Ishikawa (cell line): ENCODE data around the gene KEL.

Experiments
- CEBPB ChIP-seq: IDR thresholded peaks from 2 replicates; pipeline ENCODE4 v1.6.1; 2012
- CREB1 ChIP-seq: IDR thresholded peaks from 2 replicates; pipeline ENCODE4 v1.6.1; 2012; ENCODE audit warnings: low read depth
- EGR1 ChIP-seq: IDR thresholded peaks from 2 replicates; pipeline ENCODE4 v1.6.1; 2012
- EP300 ChIP-seq: IDR thresholded peaks from 2 replicates; pipeline ENCODE4 v1.6.1; 2012; ENCODE audit warnings: borderline replicate concordance
- FOXM1 ChIP-seq: IDR thresholded peaks from 2 replicates; pipeline ENCODE4 v1.6.1; 2012; ENCODE audit warnings: low read depth, borderline replicate concordance
- NFIC ChIP-seq: IDR thresholded peaks from 2 replicates; pipeline ENCODE4 v1.6.1; 2012
- RAD21 ChIP-seq: IDR thresholded peaks from 2 replicates; pipeline ENCODE4 v1.6.1; 2012; ENCODE audit warnings: low read depth
- TAF1 ChIP-seq: IDR thresholded peaks from 2 replicates; pipeline ENCODE4 v1.6.1; 2012; ENCODE audit warnings: low read depth, mild to moderate bottlenecking
- TCF12 ChIP-seq: IDR thresholded peaks from 2 replicates; pipeline ENCODE4 v1.6.1; 2012; ENCODE audit warnings: low read depth
- TEAD4 ChIP-seq: IDR thresholded peaks from 2 replicates; pipeline ENCODE4 v1.6.1; 2012
- USF1 ChIP-seq: IDR thresholded peaks from 2 replicates; pipeline ENCODE4 v1.6.1; 2012
- YY1 ChIP-seq: IDR thresholded peaks from 2 replicates; pipeline ENCODE4 v1.6.1; 2012; ENCODE audit warnings: low read depth
- ZBTB7A ChIP-seq: IDR thresholded peaks from 2 replicates; pipeline ENCODE4 v1.6.1; 2012; ENCODE audit warnings: low read depth
- TF ChIP-seq, protein P1 (sequence below): IDR thresholded peaks from 2 replicates; pipeline ENCODE4 v1.6.1; 2012
- TF ChIP-seq, protein P2 (sequence below): IDR thresholded peaks from 2 replicates; pipeline ENCODE4 v1.6.1; 2012; ENCODE audit warnings: low read depth, mild to moderate bottlenecking

The KEL gene

DNA sequence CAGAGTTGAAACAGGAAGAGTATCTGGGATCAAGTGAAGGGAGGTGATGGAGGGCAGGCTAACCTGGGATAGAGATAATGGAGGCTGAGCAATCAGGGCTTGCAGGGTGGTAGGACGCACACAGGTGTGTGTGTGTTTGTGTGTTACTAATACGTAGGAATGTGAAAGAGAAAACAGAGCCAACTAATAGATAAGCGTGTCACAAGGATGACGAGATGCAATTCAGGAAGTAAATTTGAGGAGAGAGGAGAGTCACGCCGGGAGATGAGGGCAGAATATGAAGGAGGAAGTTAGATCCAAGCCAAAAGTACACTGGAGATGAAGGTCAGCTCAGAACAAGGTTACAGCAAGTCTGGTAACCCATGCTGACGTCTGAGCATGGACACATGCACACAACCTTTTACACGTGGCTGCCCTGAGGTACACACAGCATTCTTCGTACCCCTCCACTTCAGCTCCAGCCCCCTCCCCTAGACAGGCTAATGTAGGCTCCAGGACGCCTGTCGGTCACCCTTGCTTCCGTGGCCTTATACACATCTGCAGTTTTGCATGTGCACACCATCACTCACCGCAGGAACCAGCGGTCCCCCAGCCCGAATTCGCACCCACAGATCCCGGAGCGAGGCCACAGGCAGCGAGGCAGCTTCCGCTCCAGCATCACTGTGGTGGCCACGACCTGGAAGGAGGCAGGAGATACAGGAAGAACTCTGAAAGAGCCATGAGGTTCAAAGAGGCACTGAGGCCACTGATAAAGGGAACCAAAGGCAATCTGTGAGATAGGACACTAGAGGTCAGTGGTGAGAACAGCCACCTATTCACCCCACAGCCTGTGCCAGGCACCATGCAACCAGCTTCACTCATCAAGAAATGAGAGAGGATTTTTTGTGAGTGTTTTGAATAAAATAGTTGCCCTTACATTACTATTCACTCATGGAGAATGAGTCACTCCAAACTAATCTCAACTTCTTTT is 53.0 kb downstream of the KEL start:
- TF ChIP-seq RAD21: peak; percentile 31; the same call in 1 of the 2 replicates
- TF ChIP-seq EGR1: no peak

GRCh38 chr7:142908290-142908689 is 53.9 kb downstream of the KEL start:
- TF ChIP-seq, protein P1, sequence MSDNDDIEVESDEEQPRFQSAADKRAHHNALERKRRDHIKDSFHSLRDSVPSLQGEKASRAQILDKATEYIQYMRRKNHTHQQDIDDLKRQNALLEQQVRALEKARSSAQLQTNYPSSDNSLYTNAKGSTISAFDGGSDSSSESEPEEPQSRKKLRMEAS: no peak
- TF ChIP-seq, protein P2, sequence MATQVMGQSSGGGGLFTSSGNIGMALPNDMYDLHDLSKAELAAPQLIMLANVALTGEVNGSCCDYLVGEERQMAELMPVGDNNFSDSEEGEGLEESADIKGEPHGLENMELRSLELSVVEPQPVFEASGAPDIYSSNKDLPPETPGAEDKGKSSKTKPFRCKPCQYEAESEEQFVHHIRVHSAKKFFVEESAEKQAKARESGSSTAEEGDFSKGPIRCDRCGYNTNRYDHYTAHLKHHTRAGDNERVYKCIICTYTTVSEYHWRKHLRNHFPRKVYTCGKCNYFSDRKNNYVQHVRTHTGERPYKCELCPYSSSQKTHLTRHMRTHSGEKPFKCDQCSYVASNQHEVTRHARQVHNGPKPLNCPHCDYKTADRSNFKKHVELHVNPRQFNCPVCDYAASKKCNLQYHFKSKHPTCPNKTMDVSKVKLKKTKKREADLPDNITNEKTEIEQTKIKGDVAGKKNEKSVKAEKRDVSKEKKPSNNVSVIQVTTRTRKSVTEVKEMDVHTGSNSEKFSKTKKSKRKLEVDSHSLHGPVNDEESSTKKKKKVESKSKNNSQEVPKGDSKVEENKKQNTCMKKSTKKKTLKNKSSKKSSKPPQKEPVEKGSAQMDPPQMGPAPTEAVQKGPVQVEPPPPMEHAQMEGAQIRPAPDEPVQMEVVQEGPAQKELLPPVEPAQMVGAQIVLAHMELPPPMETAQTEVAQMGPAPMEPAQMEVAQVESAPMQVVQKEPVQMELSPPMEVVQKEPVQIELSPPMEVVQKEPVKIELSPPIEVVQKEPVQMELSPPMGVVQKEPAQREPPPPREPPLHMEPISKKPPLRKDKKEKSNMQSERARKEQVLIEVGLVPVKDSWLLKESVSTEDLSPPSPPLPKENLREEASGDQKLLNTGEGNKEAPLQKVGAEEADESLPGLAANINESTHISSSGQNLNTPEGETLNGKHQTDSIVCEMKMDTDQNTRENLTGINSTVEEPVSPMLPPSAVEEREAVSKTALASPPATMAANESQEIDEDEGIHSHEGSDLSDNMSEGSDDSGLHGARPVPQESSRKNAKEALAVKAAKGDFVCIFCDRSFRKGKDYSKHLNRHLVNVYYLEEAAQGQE: no peak
- no peak for TF ChIP-seq FOXM1
- no peak for TF ChIP-seq RAD21

GRCh38 chr7:142906643-142907042 is 55.5 kb downstream of the KEL start:
- no peak for TF ChIP-seq EP300
- TF ChIP-seq USF1: no peak
- no peak for TF ChIP-seq YY1
- TF ChIP-seq, protein P1: no peak
- TF ChIP-seq RAD21: no peak
- no peak for TF ChIP-seq FOXM1
- no peak for TF ChIP-seq TCF12
- TF ChIP-seq ZBTB7A: no peak
- TF ChIP-seq TEAD4: no peak
- TF ChIP-seq, protein P2: no peak
- TF ChIP-seq CEBPB: no peak
- TF ChIP-seq TAF1: no peak
- no peak for TF ChIP-seq CREB1
- TF ChIP-seq NFIC: no peak
- TF ChIP-seq EGR1: no peak

DNA sequence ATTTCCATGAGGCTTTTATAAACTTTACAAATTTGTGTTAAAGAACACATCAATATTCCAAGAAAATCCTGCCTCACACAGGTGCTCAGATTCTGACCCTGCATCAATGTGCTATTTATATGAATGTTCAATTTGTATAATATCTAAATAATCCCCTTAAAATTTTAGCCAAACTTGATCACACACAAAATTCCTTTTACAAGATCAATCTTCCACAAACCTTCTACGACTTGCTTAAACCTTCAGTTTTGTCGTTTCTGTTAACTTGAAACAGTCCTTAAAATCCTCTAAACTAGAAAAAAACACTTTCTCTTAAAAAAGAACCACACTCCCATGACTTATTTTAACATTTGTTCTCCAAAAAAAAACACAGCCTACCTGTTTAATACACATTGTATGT is 56.4 kb downstream of the KEL start:
- TF ChIP-seq USF1 (no peak), TCF12 (no peak), ZBTB7A (no peak), CREB1 (no peak), CEBPB (no peak), TAF1 (no peak), YY1 (no peak), TEAD4 (no peak), NFIC (no peak)

DNA sequence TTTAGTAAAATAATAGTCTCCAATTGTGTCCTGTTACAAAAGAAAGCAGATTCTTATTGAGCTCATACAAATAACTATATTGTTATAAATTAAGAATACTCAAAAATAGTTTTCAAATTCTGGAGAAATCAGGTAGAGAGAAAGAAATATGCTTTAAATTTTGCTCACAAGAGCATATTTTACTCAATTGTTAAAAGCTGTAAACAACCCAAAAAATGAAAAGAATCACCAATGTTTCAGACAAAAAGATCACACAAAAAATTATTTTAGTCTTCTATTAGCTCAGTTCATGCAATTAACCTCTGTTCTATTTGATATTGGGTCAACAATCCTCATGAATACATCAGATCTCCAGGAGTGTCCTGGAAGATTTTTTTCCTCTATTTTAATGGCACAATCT is 58.0 kb downstream of the KEL start:
- TF ChIP-seq USF1 (no peak), NFIC (no peak), EGR1 (no peak), ZBTB7A (no peak), TAF1 (no peak), CREB1 (no peak), CEBPB (no peak), TCF12 (no peak), TEAD4 (no peak), YY1 (no peak), RAD21 (no peak), FOXM1 (no peak), EP300 (no peak)
- TF ChIP-seq, protein P1: no peak
- TF ChIP-seq, protein P2: no peak
